Measurements from ENCODE around the gene NXPE3. TPM values are rescaled to one million over a fixed set of nuclear protein-coding genes. Genes with fewer than 3 reads are reported as not detected.

Gene NXPE3
- total RNA-seq, 4 donors from 2014 or later: 2.0 to 5.6 (median 2.7) TPM

DNA sequence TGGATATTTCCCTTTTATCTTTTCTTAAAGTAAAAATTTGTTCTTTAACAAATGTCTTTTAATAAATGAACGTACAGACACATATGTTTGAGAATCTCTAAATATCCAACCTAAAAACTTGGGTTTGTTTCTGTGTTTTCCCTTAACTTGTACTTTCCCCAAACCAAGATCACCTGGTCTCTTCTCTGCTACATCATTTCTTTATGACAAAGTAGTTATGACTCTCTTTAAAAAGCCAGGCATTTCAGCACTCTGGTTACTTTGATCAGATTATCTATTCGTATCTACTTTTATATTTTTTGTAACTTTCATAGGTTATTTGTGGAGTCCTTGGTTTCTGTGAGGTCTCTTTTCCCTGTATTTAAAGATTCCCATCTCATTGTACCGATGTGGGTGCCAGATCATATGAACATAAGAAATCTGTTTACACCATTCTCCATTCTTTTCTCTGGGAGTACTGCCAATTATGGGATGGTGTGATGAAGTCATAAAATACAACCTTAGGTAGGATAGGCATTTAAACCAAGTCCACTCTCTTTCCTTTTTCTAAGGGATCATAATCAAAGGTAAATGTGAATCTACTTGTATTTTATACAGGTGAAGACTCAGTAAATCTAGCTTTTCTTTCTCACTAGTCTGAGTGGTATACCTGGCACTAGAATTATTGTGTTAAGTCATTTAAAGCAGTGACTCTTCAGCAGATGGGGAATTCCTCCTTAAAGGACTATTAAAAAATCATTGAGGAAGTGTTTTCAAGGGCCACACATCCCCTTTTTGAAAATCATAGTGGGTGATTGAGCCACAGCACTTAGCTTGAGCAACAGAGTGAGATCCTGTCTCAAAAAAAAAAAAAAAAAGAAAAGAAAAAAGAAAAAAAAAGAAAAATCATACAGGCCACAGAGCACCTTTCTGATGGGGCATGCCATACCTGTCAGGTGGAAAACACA lies 57.9 kb downstream of the NXPE3 start:
- WGBS, 2 donors: 54 to 55% methylated on average over 3 of the region's 3 CpGs
- DNase-seq (ENCODE audit: low spot score in 2 of 2): no peak
- TF ChIP-seq POLR2A (IDR thresholded peaks at IDR 0.05) (no peak), CTCF (IDR thresholded peaks at IDR 0.05) (no peak)
- intact Hi-C loops (cut with DNase I; ENCODE audit: low total_unique reads): no loop called here
- H3K4me3 ChIP-seq (ENCODE audit: low read depth, poor library complexity, severe bottlenecking): no peak overlapping the region

DNA sequence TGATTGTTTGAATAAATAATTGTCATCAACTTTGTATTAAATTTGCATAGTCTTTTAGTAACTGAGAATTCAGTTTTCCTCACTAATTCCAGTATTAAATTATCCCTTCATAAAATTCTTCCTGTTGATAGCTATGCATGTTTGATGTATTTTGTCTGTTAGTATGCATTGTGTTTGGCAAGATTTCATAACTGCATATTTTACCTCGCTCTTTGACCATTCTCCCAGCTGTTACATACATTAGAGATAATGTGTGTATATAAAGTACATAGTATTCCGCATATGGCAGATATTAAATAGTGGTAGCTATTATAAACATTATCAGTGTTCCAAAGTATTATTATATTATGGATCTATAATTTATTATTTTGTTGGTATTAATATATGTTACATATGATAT lies 59.7 kb downstream of the NXPE3 start:
- H3K4me3 ChIP-seq (ENCODE audit: low read depth, poor library complexity, severe bottlenecking): no peak overlapping the region
- WGBS, 2 donors: 91 to 98% methylated on average over 2 of the region's 2 CpGs
- intact Hi-C loops (cut with DNase I; ENCODE audit: low total_unique reads): no loop called here
- no peak for DNase-seq (ENCODE audit: low spot score in 2 of 2)
- TF ChIP-seq POLR2A (IDR thresholded peaks at IDR 0.05) (no peak), CTCF (IDR thresholded peaks at IDR 0.05) (no peak)

GRCh38 chr3:101840066-101840465 lies 61.1 kb downstream of the NXPE3 start:
- DNase-seq (ENCODE audit: low spot score in 2 of 2): no peak
- TF ChIP-seq CTCF (IDR thresholded peaks at IDR 0.05): no peak
- TF ChIP-seq POLR2A (IDR thresholded peaks at IDR 0.05): no peak
- H3K4me3 ChIP-seq (ENCODE audit: low read depth, poor library complexity, severe bottlenecking): no peak overlapping the region
- intact Hi-C loops (cut with DNase I; ENCODE audit: low total_unique reads): no loop called here

DNA sequence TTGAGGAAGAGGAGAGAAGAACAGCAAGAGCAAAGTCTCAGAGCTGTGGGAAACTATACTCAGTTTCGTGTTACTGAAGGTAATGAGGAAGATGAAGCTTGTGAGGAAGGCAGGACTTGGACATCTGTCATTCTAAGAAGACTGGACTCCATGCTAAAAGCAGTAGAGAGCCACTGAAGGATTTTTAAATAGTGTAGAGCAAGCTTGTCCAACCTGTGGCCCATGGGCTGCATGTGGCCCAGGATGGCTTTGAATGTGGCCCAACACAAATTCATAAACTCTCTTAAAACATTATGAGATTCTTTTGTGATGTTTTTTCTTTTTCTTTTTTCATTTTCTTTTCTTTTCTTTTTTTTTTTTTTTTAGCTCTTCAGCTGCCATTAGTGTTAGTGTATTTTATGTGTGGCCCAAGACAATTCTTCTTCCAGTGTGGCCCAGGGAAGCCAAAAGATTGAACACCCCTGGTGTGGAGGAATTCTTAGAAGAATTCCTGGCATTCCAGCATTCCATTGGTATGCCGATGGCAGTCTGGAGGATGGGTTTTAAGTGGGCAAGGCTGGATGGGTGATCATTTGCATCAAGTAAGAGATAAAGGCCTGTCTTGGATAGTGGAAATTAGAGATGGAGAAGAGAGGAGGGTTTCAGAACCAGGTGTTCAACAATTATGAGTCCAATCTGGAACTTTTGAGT lies 63.4 kb downstream of the NXPE3 start:
- TF ChIP-seq POLR2A (IDR thresholded peaks at IDR 0.05) (no peak), CTCF (IDR thresholded peaks at IDR 0.05) (no peak)
- WGBS, 2 donors: 87 to 88% methylated on average over 2 of the region's 2 CpGs
- intact Hi-C loops (cut with DNase I; ENCODE audit: low total_unique reads): no loop called here
- H3K4me3 ChIP-seq (ENCODE audit: low read depth, poor library complexity, severe bottlenecking): no peak overlapping the region
- DNase-seq (ENCODE audit: low spot score in 2 of 2): no peak

- DNase-seq (ENCODE audit: low spot score in 2 of 2): no peak
- intact Hi-C loops (cut with DNase I; ENCODE audit: low total_unique reads): no loop called here
- H3K4me3 ChIP-seq (ENCODE audit: low read depth, poor library complexity, severe bottlenecking): no peak overlapping the region
- 95% methylated on average over 3 of the region's 3 CpGs for WGBS, 2 donors
- TF ChIP-seq CTCF (IDR thresholded peaks at IDR 0.05) (no peak), POLR2A (IDR thresholded peaks at IDR 0.05) (no peak)
These were observed 63.9 kb downstream of the NXPE3 start for GRCh38 chr3:101842935-101843330.
